Spleen (tissue), 7 donors: ENCODE results near the gene POLN.

Source experiments
- CTCF ChIP-seq, 11 experiments: fragments of 200-600 bp in 7 of 11; fragments of 450-650 bp in 4 of 11; sonication (generic) in 4 of 11; IDR thresholded peaks in 8 of 11; conservative IDR thresholded peaks in 3 of 11; 1 replicate in 7 of 11; 2 replicates in 4 of 11; pipeline versions ENCODE4 v1.4.0 to v1.8.0; 2016 to 2021; ENCODE audit warnings: antibody characterized with exemption in 11 of 11, inconsistent platforms in 4 of 11, mild to moderate bottlenecking in 1 of 11
- POLR2A ChIP-seq, 3 donors: fragments of 450-650 bp; IDR thresholded peaks; one replicate each; pipeline ENCODE4 v1.5.1; 2017; ENCODE audit warnings: antibody characterized with exemption in 3 of 3, mild to moderate bottlenecking in 1 of 3
- POLR2AphosphoS5 ChIP-seq, 3 donors: sonication (generic); formaldehyde crosslinking; IDR thresholded peaks; one replicate each; pipeline ENCODE4 v1.5.1; 2017; ENCODE audit warnings: antibody characterized with exemption in 3 of 3
- donor health status: DM: no; HTN: no; CAD: no; lungs with moderate emphysema.
- donor health status: DM: no; HTN: no; CAD: no.
- donor health status: DM: no; HTN: no; CAD: no.

- no peak for TF ChIP-seq CTCF (IDR thresholded peaks at IDR 0.05 in 8 of 11, conservative IDR thresholded peaks at IDR 0.05 in 3 of 11)
- no peak for TF ChIP-seq POLR2A (IDR thresholded peaks at IDR 0.05)
- no peak for TF ChIP-seq POLR2AphosphoS5 (IDR thresholded peaks at IDR 0.05)
Measured at GRCh38 chr4:2241003-2241402, 918 bp downstream of the POLN start.
